GM19328 (cell line): Measurements from ENCODE around the gene TRIM7.
"Not testable (repeated sequence)": the region's sequence is repeated elsewhere in the genome, so short reads cannot be mapped to it uniquely, and the experiment has no call there.

Experiments
- ATAC-seq: cut with Tn5 transposase; IDR thresholded peaks from one replicate; pipeline ENCODE4 v1.9.1; 2021; ENCODE audit warnings: mild to moderate bottlenecking, moderate library complexity; ENCODE audit not compliant: unreplicated experiment

Gene TRIM7

DNA sequence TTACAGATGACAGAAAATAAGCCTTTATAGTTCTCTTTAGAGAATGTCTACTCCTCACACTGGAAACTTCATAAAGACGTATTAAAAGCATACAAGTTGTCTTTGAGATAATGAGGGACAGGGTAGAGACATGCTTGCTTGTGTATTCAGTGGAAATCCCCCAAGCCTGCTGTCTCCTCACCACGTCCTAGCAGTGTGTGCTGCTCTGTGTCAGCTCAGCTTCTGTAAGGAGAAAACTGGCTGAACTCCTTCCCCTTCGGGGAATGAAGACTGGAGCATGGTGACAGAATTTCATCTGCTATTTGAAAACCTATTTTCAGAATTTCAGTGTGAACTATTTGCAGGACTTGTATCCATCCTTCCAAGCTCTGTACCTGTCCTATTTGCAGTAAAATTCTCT, 48.2 kb downstream of the TRIM7 start:
- no peak for ATAC-seq

DNA sequence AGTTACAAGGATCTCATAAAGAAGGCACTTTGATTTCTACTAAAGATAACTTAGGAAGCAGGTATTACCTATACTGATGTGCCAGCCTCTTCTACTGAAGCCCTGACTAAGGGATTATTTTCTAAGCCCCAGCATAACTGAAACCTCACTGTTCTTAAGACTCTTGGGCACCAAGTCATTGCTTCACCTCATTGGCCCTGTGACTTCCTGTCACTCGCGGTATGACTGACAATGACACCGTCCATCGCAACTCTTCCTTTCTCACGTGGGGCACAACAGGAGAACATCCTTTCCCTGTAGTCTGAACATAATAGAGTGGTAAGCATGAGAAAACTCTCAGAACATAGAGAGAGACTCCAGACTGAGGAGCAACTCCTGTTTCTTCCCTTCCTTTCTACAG, 51.2 kb downstream of the TRIM7 start:
- no peak for ATAC-seq

DNA sequence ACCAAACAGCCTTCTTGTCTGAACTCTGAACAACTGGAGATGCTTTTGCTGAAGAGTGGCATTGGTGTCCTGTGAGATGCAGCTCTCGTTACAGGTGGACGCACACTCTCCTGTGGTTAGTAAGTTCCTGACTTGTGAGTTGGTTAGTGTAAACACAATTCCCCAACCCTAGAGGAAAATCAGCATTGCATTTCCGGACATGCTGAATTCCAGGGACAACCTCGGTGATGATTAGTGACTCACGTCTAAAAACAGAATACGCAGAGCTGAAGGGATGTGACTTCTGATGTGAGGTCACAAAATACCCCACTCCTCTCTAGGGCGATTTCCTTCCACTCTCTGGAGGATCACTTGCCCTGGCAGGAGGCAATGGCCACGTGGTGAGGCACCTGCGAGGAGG, 52.6 kb downstream of the TRIM7 start:
- ATAC-seq, result no peak

GRCh38 chr5:181151146-181151545, 53.9 kb downstream of the TRIM7 start:
- no peak for ATAC-seq

- no peak for ATAC-seq
Observed at GRCh38 chr5:181149806-181150733, 54.9 kb downstream of the TRIM7 start.

GRCh38 chr5:181149355-181149754, 55.6 kb downstream of the TRIM7 start:
- no peak for ATAC-seq

DNA sequence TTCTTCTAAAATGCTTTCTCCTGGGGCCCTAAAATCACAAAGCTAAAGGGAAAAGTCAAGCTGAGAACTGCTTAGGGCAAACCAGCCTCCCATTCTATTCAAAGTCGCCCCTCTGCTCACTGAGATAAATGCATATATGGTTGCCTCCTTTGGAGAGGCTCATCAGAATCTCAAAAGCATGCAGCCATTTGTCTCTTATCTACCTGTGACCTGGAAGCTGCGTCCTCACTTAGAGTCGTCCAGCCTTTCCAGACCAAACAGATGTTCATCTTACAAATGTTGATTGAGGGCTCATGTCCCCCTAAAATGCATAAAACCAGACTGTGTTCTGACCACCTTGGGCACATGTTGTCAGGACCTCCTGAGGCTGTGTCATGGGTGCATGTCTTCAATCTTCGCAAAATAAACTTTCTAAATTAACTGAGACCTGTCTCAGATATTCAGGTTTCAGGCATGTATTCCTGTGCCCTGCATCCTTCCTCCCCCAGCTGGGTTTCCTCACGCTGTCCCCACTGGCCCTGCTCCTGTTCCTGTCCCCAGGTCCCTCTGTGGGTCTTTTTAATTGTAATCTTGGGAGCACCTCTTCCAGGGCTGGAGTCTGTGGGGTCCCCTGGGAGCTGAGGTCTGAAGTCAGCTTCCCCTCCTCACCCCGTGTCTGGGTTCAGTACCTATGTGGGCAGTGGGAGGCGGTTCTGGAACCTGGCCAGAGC, 57.9 kb downstream of the TRIM7 start, which contains the start of gene OR2V2:
Gene OR2V2, plus strand, starts transcription at position 660 of the 710 bp plus-strand sequence. CDS start 7,357 bp downstream, outside the sequence.
- not testable (repeated sequence) for ATAC-seq

DNA sequence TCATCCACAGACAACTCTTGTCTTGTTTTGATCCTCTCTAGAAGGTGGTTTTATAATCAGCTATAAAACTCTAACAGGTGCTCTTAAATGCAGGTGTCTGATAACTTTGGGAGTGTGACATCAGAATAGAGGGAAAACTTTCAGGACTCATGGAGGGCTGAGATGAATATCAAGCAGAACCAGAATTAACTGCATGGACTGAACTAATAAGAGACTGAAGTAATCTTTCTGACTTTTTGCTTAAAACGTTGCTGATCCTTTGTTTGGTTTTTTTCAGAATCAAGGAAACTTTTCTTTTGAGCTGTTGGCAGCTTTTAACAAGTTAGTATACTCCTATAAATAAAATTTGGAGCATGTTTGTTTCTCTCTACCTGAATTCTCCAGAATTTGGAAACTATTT, 59.9 kb downstream of the TRIM7 start:
- ATAC-seq, result no peak
